Fibroblast of skin of left quadriceps (primary cell): ENCODE data around the gene IL6ST.
A peak's percentile ranks its signal among the peaks of the same experiment; 100 is the strongest.
"Not testable (repeated sequence)": the region's sequence is repeated elsewhere in the genome, so short reads cannot be mapped to it uniquely, and the experiment has no call there.

Experiments
- DNase-seq, 2 experiments: peaks; one replicate each; pipeline ENCODE4 v3.0.0-alpha.2; 2013; ENCODE audit warnings: low read depth in 2 of 2

IL6ST gene

GRCh38 chr5:56004874-56005273 is 10.1 kb upstream of the IL6ST start:
- DNase-seq: no peak

- no peak for DNase-seq
These were observed 8.9 kb upstream of the IL6ST start for GRCh38 chr5:56003679-56004078.

DNA sequence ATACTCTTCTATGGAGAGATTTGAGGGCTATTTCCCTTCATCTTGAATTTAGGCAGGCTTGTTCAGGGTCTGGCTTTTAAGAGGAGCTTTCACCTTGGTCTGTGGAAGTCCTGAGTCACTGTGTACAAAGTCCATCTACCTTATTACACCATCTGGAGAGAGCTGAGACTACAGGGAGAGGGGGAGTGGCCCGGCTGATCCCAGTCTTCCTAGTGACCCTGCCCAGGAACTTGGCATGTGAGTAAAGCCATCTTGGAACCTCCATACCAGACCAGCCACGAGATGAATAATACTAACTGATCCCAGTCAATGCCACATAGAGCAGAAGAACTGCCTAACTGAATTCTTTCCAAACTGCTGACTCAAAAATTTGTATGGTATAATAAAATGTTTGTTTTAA is 8.4 kb upstream of the IL6ST start:
- no peak for DNase-seq

- DNase-seq: no peak
These were observed 7.5 kb upstream of the IL6ST start for GRCh38 chr5:56002303-56002702.

DNA sequence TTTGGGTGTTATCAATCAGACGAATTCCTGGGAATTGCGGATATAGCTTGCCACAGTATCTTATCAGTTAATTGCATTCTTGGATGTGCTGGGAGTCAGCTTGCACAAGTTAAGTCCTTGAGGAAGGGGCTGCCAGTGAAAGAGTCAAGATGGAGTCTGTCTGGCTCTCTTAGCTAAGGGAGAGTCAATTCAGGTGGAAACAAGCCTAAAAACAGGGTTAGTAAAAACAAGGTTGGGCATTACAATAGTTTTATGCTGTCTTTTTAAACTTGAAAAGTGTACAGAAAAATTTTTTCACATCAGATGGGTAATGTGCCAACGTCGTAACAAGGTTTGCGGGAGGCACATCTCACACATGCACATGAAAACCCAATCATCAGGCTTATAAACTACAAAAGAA is 5.5 kb upstream of the IL6ST start:
- not testable (repeated sequence) for DNase-seq

- no peak for DNase-seq
These were observed 4.2 kb upstream of the IL6ST start for GRCh38 chr5:55998966-55999365.

- no peak for DNase-seq
These were observed 3.1 kb upstream of the IL6ST start for GRCh38 chr5:55997742-55998351.

DNA sequence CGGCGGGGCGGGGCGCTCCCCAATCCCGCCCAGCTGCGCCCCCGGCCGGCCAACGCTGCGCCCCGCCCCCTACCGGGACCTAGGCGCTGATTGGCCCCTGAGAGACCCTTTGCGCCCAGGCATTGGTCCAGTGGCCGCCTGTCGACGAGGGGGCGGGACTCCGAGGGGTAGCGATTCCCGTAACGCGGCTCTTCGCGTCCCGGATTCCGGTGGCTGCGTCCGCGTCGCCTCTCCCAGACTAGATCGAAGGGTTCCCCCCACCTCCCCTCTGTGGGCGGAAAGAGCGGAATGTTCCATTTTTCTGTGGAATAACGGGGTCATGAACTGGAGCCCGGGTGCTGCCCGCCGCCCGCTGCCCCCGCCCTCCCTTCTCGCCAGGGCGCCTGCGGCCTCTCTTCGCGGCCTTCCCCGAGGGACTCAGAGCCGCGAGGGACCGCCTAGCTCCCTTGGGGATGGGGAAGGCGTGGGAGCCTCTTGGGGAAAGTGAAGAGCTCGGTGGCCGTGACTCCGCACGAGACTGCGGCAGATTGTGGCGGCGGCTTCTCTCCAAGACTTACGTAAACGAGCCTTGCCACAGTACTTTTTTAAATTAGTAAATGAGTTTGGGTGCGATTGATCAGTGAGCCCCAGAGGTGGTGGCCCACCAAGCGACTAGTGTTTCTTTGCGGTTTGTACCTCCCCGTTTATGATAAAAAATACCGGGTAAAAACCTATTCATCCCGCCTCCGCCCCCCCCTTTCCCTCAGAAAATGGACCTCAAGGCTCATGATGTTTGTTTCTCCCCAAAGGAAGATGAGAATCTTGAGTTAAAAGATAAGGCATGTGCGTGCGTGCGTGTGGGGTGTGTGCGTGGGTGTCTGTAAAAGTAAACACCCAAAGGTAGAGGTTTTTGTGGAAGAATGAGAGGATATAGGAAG is 493 bp upstream of the IL6ST start:
- peak; percentile 94 to 95 for DNase-seq

GRCh38 chr5:55993731-55994494 is 850 bp downstream of the IL6ST start:
- no peak for DNase-seq

DNA sequence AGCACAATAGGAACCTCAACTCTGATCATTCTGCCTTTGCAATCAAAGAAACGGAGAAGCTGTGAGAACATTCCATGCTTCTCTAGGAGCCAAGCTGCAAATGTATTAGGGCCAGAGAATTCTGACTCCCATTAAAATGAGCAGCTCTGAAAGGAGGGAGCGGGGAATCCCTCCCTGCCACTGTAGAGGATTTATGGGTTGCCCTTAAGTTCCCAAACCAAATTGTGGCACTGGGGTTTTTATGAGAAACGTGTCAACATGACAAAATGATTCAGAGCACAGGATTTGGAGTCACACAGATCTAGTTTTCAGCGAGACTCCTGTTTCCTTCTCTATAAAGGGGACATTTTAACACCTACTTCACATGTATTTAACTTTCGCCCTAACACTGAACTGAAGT is 1.8 kb downstream of the IL6ST start:
- no peak for DNase-seq

DNA sequence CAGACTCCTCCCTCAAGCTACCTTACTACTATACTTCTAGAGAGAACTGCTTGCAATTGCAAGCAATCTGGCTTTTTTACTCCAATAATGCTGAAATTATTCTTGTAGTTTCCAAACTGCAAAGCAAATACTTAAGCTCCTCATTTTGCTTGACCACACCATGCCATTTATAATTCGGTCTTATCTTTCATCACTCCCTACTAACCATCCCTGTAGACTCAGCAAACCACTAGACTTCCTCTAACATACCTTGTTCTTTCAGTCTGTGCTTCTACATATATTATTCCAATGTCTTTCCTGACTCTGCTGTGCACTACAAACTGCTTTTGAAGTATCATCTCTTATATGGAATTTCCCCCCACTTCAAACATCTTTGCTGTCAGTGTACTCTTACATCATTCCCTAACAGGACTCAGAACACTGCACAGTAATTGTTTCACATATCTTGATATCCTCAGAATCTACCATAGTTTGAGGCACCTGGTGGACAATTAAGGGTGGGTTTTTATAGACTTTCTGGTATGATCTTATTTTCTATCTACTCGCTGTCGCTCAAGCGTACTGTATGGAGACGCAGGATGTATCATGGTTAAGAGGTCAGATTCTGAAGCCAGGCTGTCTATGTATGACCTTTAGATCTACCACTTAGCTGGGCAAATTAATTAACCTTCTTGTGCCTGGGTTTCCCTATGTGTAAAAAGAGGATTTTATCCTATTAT is 2.8 kb downstream of the IL6ST start:
- no peak for DNase-seq

- DNase-seq: not testable (repeated sequence)
These were observed 3.9 kb downstream of the IL6ST start for GRCh38 chr5:55990895-55991294.

- no peak for DNase-seq
These were observed 4.9 kb downstream of the IL6ST start for GRCh38 chr5:55989860-55990259.

DNA sequence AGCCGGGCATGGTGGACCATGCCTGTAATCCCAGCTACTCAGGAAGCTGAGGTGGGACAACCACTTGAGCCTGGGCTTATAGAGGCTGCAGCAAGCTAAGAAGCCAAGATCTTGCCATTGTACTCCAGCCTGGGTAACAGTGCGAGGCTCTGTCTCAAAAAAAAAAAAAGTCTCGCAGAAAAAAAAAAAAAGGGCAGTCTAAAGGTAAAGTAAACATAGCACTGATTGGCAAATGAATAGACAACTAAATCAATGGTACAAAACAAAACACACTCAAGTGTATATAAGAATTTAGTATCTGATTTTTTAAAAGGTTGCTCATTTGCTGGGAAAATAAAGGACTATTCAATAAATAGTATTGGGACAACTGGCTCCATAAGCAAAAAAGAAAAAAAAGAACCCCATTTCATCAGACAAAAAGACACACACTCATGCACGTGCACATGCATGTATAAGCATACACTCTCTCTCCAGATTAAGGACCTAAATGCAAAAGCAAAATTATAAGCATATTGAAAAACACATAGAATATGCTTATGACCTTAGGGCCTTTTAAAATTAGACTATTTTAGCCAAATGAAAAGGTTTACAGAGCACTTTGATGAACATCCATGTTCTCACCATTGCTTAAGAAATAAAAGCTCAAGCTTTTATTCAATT is 5.7 kb downstream of the IL6ST start:
- DNase-seq: no peak

- DNase-seq: not testable (repeated sequence)
These were observed 6.3 kb downstream of the IL6ST start for GRCh38 chr5:55988428-55988827.

- DNase-seq: no peak
These were observed 7.8 kb downstream of the IL6ST start for GRCh38 chr5:55986931-55987330.

DNA sequence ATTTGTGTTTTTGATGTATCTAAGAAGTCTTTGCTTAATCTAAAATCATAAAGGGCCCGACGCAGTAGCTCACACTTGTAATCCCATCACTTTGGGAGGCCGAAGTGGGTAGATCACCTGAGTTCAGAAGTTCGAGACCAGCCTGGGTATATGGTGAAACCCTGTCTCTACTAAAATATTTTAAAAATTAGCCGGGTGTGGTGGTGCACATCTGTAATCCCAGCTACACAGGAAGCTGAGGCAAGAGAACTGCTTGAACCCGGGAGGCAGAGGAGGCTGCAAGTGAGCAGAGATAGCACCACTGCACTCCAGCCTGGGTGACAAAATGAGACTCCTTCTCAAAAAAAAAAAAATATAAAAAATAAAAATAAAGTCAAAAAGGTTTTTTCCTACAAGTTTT is 9.6 kb downstream of the IL6ST start:
- no peak for DNase-seq

GRCh38 chr5:55983986-55984385 is 10.8 kb downstream of the IL6ST start:
- no peak for DNase-seq

GRCh38 chr5:55982957-55983381 is 11.8 kb downstream of the IL6ST start:
- DNase-seq: no peak

DNA sequence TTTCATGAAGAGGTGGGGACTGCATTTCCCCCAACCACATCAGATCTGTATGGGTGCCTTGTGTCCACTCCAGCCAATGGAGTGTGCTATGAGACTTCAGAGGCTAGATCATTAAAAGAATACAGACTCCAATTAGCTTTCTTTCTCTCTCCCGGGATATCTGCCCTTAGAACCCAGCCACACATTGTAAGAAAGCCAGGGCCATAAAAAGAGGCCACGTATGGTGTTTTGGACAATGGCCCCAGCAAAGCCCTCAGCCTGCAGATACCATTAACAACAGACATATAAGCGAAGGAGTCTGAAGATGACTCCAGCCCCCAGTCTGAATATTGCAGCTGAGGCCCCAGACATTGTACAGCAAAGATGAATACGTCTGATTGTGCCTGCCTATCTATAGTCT is 21.5 kb downstream of the IL6ST start:
- no peak for DNase-seq

DNA sequence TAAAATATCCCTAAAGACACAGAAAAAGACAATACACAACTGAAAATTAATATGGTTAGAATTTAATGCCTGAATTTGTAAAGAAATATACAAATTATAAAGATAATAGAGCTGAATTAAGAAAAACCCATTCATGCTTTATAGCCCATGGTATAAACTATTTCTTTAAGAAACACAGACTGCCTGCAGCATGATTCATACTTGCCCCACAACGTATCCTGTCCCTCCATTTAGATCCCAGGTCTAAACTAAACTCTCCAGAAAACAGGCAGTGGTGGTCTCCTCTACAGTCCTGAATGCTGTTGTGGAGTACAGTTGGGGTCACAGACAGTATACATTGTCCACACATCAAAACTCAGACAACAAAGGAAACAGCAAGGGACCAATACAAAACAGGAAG is 24.8 kb downstream of the IL6ST start:
- DNase-seq: no peak
